PC-3 (cell line): ENCODE measurements around the gene APC. TPM values are rescaled to one million over a fixed set of nuclear protein-coding genes. Genes with fewer than 3 reads are reported as not detected.

Experiments used
- ATAC-seq: fragments of 200-7000 bp; cut with Tn5 transposase; 2 replicates; pipeline ENCODE4 v1.9.1; 2020; ENCODE audit warnings: mild to moderate bottlenecking, moderate library complexity
- BruUV-seq: library from RNA; stranded (reverse); fragments of 400-500 nt; replicated peaks from 2 replicates; lab custom pipeline; 2021; lab: Mats Ljungman, UMichigan
- CTCF ChIA-PET: fragments of 300-600 bp; sonication (Branson Sonifier 250); formaldehyde crosslinking; loops from one replicate; lab custom pipeline; 2022; ENCODE audit warnings: antibody characterized with exemption; lab: Charles Lee
- POLR2A ChIA-PET: fragments of 300-600 bp; sonication (Branson Sonifier 250); formaldehyde crosslinking; loops from one replicate; lab custom pipeline; 2022; ENCODE audit warnings: antibody characterized with exemption; ENCODE audit not compliant: unreplicated experiment; lab: Charles Lee
- DNase-seq: peaks from one replicate; pipeline ENCODE4 v3.0.0-alpha.2; 2015
- H2AFZ ChIP-seq: fragments of 300-600 bp; sonication (generic); 2 replicates; pipeline ENCODE4 v1.6.0; 2016; ENCODE audit warnings: antibody characterized with exemption, low read length
- H3F3A ChIP-seq: fragments of 300-600 bp; sonication (generic); one replicate; pipeline ENCODE4 v1.6.0; 2017; ENCODE audit warnings: antibody characterized with exemption, low read length, control low read depth, mild to moderate bottlenecking; ENCODE audit not compliant: unreplicated experiment
- H3K27ac ChIP-seq: fragments of 300-600 bp; sonication (generic); 2 replicates; pipeline ENCODE4 v1.5.1; 2016; ENCODE audit warnings: mild to moderate bottlenecking, low read length
- H3K27me3 ChIP-seq: fragments of 300-600 bp; sonication (generic); 2 replicates; pipeline ENCODE4 v1.6.1; 2016; ENCODE audit warnings: low read length, mixed read lengths
- H3K36me3 ChIP-seq: fragments of 300-600 bp; sonication (generic); 2 replicates; pipeline ENCODE4 v1.6.1; 2016; ENCODE audit warnings: low read depth, mixed run types, low read length, mixed read lengths
- H3K4me1 ChIP-seq: fragments of 300-600 bp; sonication (generic); 2 replicates; pipeline ENCODE4 v1.5.1; 2016; ENCODE audit warnings: low read length; ENCODE audit not compliant: insufficient read depth
- H3K4me2 ChIP-seq: fragments of 300-600 bp; sonication (generic); 2 replicates; pipeline ENCODE4 v1.6.0; 2016; ENCODE audit warnings: low read length
- H3K4me3 ChIP-seq: fragments of 300-600 bp; sonication (generic); 2 replicates; pipeline ENCODE4 v1.5.1; 2016; ENCODE audit warnings: mild to moderate bottlenecking, low read length, mixed read lengths
- H3K79me2 ChIP-seq: fragments of 300-600 bp; sonication (generic); 2 replicates; pipeline ENCODE4 v1.6.1; 2017; ENCODE audit warnings: low read length, mixed read lengths
- H3K9ac ChIP-seq: fragments of 300-600 bp; sonication (generic); 2 replicates; pipeline ENCODE4 v1.6.0; 2016; ENCODE audit warnings: mild to moderate bottlenecking, low read length
- H3K9me2 ChIP-seq: fragments of 300-600 bp; sonication (generic); replicated peaks from 2 replicates; pipeline ENCODE4 v1.6.1; 2016; ENCODE audit warnings: mixed run types, low read length, mixed read lengths
- H3K9me3 ChIP-seq: fragments of 300-600 bp; sonication (generic); 2 replicates; pipeline ENCODE4 v1.6.1; 2016; ENCODE audit warnings: low read length, mixed read lengths
- H4K20me1 ChIP-seq: fragments of 300-600 bp; sonication (generic); 2 replicates; pipeline ENCODE4 v1.6.1; 2016; ENCODE audit warnings: low read length, mixed read lengths
- CTCF ChIP-seq: fragments of 300-600 bp; sonication (generic); conservative IDR thresholded peaks from 2 replicates; pipeline ENCODE4 v1.5.1; 2017; ENCODE audit warnings: antibody characterized with exemption, low read depth, mild to moderate bottlenecking, low read length
- EZH2 ChIP-seq: fragments of 300-600 bp; sonication (generic); IDR thresholded peaks from one replicate; pipeline ENCODE4 v1.6.1; 2017; ENCODE audit warnings: antibody characterized with exemption, mild to moderate bottlenecking, low read length; ENCODE audit not compliant: unreplicated experiment
- EZH2phosphoT487 ChIP-seq: fragments of 300-600 bp; sonication (generic); IDR thresholded peaks from 2 replicates; pipeline ENCODE4 v1.6.1; 2018; ENCODE audit warnings: mild to moderate bottlenecking, antibody characterized with exemption, low read length, borderline replicate concordance
- intact Hi-C: fragments of 100-400 bp; cut with micrococcal nuclease; formaldehyde crosslinking; loops from 2 replicates; pipeline ENCODE4 v1.9.0; 2023
- total RNA-seq: library from RNA; depleted of rRNA; stranded (reverse); fragments of >200 nt; gene quantifications from 2 replicates; pipeline ENCODE4 v1.2.3, GENCODE V29; 2014

APC gene
- total RNA-seq, 1 experiment from 2014 or later = 31.7 TPM

GRCh38 chr5:112800891-112801290 is 63.2 kb downstream of the APC start:
- no peaks in the 10 kb centered on the region for H3F3A ChIP-seq
- no peak overlapping the region for H2AFZ ChIP-seq
- H3K4me2 ChIP-seq = no peak overlapping the region
- H3K4me1 ChIP-seq = peaks cover 4% of the 10 kb centered on the region; the same call in 1 of the 2 replicates
- intact Hi-C loops = no loop called here
- H3K4me3 ChIP-seq = no peak overlapping the region
- TF ChIP-seq EZH2phosphoT487 (no peak), EZH2 (no peak), CTCF (no peak)
- ChIA-PET POLR2A (no interaction called here), CTCF (no interaction called here)
- H3K9ac ChIP-seq = no peak overlapping the region
- DNase-seq = no peak
- BruUV-seq = no TSS peak
- ATAC-seq = no peak
- no peaks in the 10 kb centered on the region for H3K36me3 ChIP-seq
- H3K9me3 ChIP-seq = no peaks in the 10 kb centered on the region
- H3K9me2 ChIP-seq = no peaks in the 10 kb centered on the region
- no peak overlapping the region for H3K27ac ChIP-seq
- H3K27me3 ChIP-seq = no peaks in the 10 kb centered on the region
- no peaks in the 10 kb centered on the region for H4K20me1 ChIP-seq
- no peaks in the 10 kb centered on the region for H3K79me2 ChIP-seq

GRCh38 chr5:112811023-112811422 is 73.3 kb downstream of the APC start:
- TF ChIP-seq EZH2 (no peak), EZH2phosphoT487 (no peak), CTCF (no peak)
- Histone ChIP-seq H3K4me2 (no peak overlapping the region), H3F3A (no peaks in the 10 kb centered on the region), H3K27me3 (no peaks in the 10 kb centered on the region), H3K36me3 (no peaks in the 10 kb centered on the region), H3K4me3 (no peak overlapping the region), H4K20me1 (no peaks in the 10 kb centered on the region), H3K9me3 (no peaks in the 10 kb centered on the region), H3K4me1 (no peaks in the 10 kb centered on the region), H3K79me2 (no peaks in the 10 kb centered on the region), H3K9ac (no peak overlapping the region), H3K27ac (no peak overlapping the region), H2AFZ (no peak overlapping the region), H3K9me2 (no peaks in the 10 kb centered on the region)
- CTCF ChIA-PET = no interaction called here
- no peak for DNase-seq
- intact Hi-C loops = no loop called here
- BruUV-seq = no TSS peak
- no peak for ATAC-seq
- POLR2A ChIA-PET = no interaction called here

- TF ChIP-seq CTCF (no peak), EZH2 (no peak), EZH2phosphoT487 (no peak)
These were observed 74.9 kb downstream of the APC start for GRCh38 chr5:112812549-112812948.

More at GRCh38 chr5:112812549-112812948, 74.9 kb downstream of the APC start:
- ATAC-seq (no peak), DNase-seq (no peak)
- H3K27me3 ChIP-seq = no peaks in the 10 kb centered on the region
- no peaks in the 10 kb centered on the region for H3K79me2 ChIP-seq
- no peaks in the 10 kb centered on the region for H3K36me3 ChIP-seq
- no peaks in the 10 kb centered on the region for H3K9me2 ChIP-seq
- H3K9me3 ChIP-seq = no peaks in the 10 kb centered on the region
- H3K27ac ChIP-seq = no peak overlapping the region
- intact Hi-C loops = no loop called here
- H3K4me2 ChIP-seq = no peak overlapping the region
- no peaks in the 10 kb centered on the region for H3K4me1 ChIP-seq
- H3F3A ChIP-seq = no peaks in the 10 kb centered on the region
- POLR2A ChIA-PET = interaction anchor here (0.6 kb wide), 1 partner anchor 10 kb away, joined by 4 read pairs; no protein-coding TSS in a partner anchor
- no peaks in the 10 kb centered on the region for H4K20me1 ChIP-seq
- H2AFZ ChIP-seq = no peak overlapping the region
- BruUV-seq = no TSS peak
- H3K9ac ChIP-seq = no peak overlapping the region
- no peak overlapping the region for H3K4me3 ChIP-seq
- CTCF ChIA-PET = no interaction called here
